ENCODE results near the gene KDM4D. TPM values are rescaled to one million over a fixed set of nuclear protein-coding genes. Genes with fewer than 3 reads are reported as not detected.

The KDM4D gene
- total RNA-seq, 2 donors from 2014 or later, result 0.78 TPM; not detected in 1

DNA sequence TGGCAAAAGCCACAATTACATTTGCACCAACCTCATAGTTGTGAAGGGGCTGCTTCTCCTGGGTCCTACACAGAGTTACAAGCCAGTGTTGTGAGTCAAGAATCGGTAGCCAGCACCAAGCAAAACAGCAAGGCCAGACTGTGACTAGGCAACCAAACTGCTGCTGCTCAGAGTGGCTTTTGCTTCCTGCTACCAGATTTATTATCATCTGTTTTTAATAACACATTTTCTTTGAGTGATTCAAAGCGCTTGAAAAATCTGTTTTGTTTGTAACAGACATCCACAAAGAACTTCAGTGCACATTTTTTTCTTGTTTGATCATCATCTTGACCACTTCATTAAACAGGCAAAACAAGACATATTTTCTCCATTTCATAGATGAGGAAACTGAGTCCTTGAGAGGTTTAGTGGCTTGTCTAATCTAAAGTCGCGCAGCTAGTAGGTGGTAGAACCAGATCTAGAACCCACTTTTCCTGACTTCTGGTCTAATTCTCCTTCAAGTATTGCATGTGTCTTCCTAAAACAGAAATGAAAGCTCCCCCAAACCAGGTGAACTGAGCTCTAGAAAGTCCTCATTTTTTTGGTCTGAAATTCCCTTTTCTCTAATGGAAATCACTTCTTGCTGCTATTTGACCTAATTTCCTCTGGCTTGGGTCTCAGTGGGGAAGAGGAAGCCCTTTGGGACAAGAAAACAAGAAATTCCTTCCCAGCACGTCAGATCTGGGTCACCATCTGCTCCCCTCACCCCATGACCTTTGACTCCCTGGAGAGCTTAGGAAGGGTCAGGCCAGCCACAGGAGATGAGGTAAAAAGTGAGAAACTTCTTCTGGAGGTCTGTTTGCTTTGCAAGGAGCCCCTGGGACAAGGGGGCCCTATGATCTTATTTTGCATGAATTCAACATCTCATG lies 40.0 kb upstream of the KDM4D start:
- intact Hi-C loops (cut with DNase I), result no loop called here
- DNase-seq (peak in 2 of 4 donors; percentile 16 to 48), ATAC-seq (peak; percentile 51)
- Histone ChIP-seq H3K9me3 (no peaks in the 10 kb centered on the region), H3K4me1 (no peaks in the 10 kb centered on the region), H3K27ac (peak overlapping the region in 1 of 4 donors; percentile 40), H3K4me3 (no peak overlapping the region), H3K27me3 (no peaks in the 10 kb centered on the region), H3K36me3 (replicated peaks in 1 of 2; ENCODE audit: insufficient read depth in 1 of 2, low read depth in 2 of 2) (no peaks in the 10 kb centered on the region)
- TF ChIP-seq, protein P1, sequence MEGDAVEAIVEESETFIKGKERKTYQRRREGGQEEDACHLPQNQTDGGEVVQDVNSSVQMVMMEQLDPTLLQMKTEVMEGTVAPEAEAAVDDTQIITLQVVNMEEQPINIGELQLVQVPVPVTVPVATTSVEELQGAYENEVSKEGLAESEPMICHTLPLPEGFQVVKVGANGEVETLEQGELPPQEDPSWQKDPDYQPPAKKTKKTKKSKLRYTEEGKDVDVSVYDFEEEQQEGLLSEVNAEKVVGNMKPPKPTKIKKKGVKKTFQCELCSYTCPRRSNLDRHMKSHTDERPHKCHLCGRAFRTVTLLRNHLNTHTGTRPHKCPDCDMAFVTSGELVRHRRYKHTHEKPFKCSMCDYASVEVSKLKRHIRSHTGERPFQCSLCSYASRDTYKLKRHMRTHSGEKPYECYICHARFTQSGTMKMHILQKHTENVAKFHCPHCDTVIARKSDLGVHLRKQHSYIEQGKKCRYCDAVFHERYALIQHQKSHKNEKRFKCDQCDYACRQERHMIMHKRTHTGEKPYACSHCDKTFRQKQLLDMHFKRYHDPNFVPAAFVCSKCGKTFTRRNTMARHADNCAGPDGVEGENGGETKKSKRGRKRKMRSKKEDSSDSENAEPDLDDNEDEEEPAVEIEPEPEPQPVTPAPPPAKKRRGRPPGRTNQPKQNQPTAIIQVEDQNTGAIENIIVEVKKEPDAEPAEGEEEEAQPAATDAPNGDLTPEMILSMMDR (IDR thresholded peaks at IDR 0.05), result no peak
- no peak for TF ChIP-seq POLR2A (IDR thresholded peaks at IDR 0.05)
- 57 to 68% methylated on average over 5 of the region's 5 CpGs for WGBS, 2 donors

DNA sequence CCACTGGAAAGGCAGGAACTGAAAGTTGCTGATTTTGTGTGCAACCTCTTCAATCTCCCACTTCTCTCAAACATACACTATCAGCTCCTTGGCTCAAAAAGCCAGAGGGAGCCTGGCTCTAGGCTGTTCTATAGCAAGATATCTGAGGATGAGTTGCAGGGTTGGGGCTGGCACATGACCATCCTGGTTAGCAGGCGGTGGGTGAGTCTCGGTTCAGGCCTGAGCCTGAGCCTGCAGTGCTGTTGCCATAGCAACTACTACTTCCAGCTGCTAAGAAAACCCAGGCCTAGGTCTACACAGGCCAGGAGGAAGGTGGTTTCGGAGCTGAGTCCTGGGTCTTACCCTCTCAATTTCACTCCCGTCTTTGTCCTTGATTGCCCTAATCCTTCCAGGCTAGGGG lies 39.1 kb upstream of the KDM4D start:
- TF ChIP-seq, protein P1 (IDR thresholded peaks at IDR 0.05), result no peak
- no peak for TF ChIP-seq POLR2A (IDR thresholded peaks at IDR 0.05)
- Histone ChIP-seq H3K27ac (peak overlapping the region in 2 of 4 donors; percentile 20 to 27), H3K4me1 (no peaks in the 10 kb centered on the region), H3K9me3 (no peaks in the 10 kb centered on the region), H3K4me3 (no peak overlapping the region), H3K27me3 (no peaks in the 10 kb centered on the region), H3K36me3 (replicated peaks in 1 of 2; ENCODE audit: insufficient read depth in 1 of 2, low read depth in 2 of 2) (no peaks in the 10 kb centered on the region)
- 79 to 86% methylated on average over 4 of the region's 4 CpGs for WGBS, 2 donors
- intact Hi-C loops (cut with DNase I), result no loop called here
- ATAC-seq (no peak), DNase-seq (no peak)

DNA sequence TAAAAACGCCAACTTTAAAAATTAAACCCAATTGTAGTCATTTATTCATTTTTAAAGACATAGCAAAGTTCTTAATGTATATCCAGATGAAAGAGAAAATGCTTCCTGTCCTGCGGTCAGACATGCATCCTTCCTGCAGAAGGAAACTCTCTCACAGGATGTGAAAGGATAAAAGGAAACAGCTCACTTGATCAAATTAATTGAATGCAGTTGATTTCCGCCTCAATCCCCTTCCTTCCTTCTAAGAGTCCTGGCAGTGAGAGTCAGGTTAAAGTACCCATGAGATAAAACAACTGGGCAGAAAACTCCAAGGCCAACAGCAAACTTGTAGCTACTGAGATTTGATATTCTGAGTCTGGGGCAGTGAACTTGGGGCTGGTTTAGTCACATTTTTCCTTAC lies 38.7 kb upstream of the KDM4D start:
- DNase-seq (no peak), ATAC-seq (no peak)
- Histone ChIP-seq H3K9me3 (no peaks in the 10 kb centered on the region), H3K4me1 (no peaks in the 10 kb centered on the region), H3K4me3 (no peak overlapping the region), H3K27ac (no peak overlapping the region), H3K36me3 (replicated peaks in 1 of 2; ENCODE audit: insufficient read depth in 1 of 2, low read depth in 2 of 2) (no peaks in the 10 kb centered on the region), H3K27me3 (no peaks in the 10 kb centered on the region)
- intact Hi-C loops (cut with DNase I), result no loop called here
- WGBS, 2 donors, result 78 to 81% methylated on average over 3 of the region's 3 CpGs
- TF ChIP-seq POLR2A (IDR thresholded peaks at IDR 0.05), result no peak
- TF ChIP-seq, protein P1 (IDR thresholded peaks at IDR 0.05), result no peak

DNA sequence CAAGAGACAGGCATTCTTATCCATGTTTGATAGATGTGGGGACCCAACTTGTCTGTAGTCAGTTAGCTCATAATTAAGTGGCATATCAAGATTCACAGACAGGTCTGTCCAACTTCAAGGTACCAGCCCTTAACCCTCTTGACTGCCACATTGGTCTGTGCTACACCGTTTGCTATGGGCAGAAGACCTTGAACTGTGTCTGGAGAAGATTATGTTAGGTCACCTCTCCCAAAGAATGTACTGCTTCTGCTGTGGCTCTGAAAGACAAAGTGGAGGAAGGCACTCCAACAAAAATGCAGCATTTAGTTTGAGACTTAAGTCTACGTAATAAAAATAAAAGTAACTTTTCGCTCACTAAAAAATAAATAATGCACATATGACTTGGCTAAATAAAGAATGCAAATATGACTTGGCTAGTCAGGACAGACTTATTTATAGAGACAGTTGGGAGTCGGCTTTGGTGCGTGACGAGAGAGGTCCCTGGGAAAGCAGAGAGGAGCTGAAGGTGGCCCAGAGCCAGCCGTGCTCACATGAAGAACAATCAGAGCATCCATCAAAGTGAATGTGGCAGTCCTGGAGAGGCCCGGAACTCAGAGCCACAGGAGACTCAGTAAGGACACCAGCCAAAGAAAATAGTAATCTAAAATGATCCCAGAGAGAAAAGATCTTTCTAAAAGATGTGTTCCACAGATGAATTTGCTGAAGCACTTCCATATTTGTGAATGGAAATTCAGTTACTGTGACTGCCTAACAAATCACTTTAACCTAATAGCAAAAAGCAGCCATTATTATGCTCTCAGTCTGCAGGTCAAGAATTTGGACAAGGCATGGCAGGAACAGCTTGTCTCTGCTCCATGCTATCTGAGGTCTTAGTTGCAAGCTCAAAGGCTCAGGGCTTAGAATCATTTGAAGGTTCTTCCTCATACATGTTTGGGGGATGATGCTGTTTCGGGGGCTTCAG lies 35.1 kb upstream of the KDM4D start:
- no peaks in the 10 kb centered on the region for H3K36me3 ChIP-seq (replicated peaks in 1 of 2; ENCODE audit: insufficient read depth in 1 of 2, low read depth in 2 of 2)
- TF ChIP-seq, protein P1 (IDR thresholded peaks at IDR 0.05), result no peak
- no peak for TF ChIP-seq POLR2A (IDR thresholded peaks at IDR 0.05)
- ATAC-seq (peak; percentile 64), DNase-seq (peak; percentile 33 to 64 (median 54))
- H3K27me3 ChIP-seq, result no peaks in the 10 kb centered on the region
- H3K27ac ChIP-seq, result peak overlapping the region in 3 of 4 donors; percentile 26 to 35 (median 27)
- intact Hi-C loops (cut with DNase I), result no loop called here
- WGBS, 2 donors, result 56 to 60% methylated on average over 9 of the region's 9 CpGs
- no peak overlapping the region for H3K4me3 ChIP-seq
- H3K4me1 ChIP-seq, result no peaks in the 10 kb centered on the region
- no peaks in the 10 kb centered on the region for H3K9me3 ChIP-seq

Data from body of pancreas (tissue), 4 donors.